Raji (cell line): ENCODE data around the gene PDZD4.

Experiments used
- POLR2A ChIP-seq: IDR thresholded peaks from 2 replicates; pipeline ENCODE4 v1.6.1; 2011; ENCODE audit warnings: low read depth, low read length, control low read depth; ENCODE audit not compliant: insufficient read depth

The PDZD4 gene

DNA sequence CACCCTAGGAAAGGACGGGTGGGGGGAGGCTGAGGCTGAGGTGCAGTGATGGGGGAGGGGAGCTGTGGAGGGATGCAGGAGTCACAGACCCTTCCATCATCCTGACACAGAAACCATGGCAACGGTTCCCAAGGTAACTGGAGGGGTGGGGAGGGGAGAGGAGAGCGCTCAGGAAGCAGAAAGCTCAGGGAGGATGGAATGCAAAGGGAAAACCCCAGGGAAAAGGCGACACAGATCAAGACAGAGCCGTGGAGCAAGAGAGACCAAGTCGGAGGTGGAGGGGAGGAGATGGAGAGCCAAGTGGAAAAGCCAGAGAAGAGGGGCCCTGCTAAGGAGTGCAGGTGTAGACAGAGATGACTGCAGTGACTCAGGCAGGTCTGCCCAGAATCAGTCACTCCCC is 41.1 kb upstream of the PDZD4 start:
- TF ChIP-seq POLR2A, result no peak

DNA sequence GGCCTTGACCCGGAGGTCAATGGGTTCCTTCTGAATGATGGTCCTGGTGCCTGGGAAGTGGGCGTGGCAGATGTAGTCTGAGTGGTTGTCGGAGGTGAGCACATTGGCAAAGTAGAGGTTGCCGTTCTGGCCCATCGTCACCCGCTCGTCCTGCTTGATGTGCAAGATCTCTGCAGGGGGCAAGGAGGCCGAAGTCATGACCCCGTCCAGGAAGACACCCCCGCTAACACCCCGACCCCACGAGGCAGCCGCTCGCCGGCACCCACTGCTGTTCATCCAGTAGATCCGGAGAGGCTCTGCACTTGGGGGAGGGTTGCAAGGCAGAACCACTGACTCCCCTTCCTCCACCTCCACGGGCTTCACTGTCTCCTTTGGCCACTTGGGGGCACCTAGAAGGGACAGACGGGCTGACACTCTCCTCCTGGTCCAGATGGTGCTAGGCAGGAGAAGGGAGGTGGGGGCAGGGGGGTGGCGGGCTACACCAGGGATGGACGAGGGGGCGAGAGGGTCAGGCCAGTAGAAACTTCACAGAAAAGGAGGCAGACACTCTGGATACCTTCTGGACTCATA is 40.5 kb upstream of the PDZD4 start:
- TF ChIP-seq POLR2A, result no peak

DNA sequence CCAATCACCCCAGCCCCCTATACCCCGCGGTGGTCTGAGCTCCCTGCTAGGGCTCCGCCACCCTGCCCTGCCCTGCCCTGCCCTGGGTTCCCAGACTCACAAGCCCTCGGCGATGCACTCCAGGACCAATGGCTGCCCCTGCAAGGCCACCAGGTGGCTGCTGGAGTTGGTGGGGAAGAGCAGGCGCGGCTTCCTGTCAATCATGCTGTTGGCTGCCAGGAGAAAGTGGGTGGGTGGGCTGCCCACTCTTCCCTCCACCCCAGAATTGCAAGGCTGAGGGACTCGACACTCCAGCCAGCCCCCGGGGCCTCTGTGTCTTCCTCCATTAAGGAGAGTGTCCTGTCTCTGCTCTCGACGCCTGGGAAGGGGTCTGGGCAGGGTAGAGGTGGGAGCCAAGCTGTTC is 39.9 kb upstream of the PDZD4 start:
- TF ChIP-seq POLR2A, result no peak

DNA sequence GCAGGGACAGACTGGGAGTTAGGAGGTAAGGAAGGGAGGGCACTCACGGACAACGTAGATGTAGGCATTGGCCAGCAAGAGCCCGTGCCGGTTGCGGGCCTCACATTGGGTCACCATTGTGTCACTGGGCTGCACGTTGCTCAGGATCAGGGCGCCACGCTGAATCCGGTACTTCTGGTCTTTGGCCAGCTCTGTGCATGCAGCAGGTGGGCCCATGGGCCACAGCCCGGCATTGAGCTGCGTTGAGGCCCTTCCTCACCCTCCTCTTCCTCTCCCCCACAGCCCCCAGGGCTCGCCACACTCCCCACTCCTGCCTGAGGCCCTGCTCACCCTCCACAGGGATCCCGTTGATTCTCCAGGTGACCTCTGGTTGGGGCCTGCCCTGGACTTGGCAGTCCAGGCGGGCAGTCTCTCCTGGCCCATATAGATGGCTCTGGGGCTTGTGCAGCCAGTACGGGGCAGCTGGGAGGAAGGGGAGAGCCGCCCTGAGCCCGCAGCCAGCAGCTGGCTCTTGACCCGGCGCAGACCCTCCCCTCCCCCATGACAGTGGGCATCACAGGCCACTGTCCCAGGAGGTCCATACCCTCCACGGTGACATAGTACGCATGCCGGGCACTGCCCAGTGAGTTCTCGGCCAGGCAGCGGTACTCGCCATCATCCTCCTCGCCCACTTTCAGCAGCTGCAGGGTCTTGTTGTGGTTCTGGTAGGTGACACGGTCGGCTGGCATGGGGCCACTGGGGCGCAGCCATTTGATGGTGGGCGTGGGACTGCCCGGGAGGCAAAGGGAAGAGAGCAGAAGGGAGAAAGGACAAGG is 39.3 kb upstream of the PDZD4 start:
- no peak for TF ChIP-seq POLR2A

DNA sequence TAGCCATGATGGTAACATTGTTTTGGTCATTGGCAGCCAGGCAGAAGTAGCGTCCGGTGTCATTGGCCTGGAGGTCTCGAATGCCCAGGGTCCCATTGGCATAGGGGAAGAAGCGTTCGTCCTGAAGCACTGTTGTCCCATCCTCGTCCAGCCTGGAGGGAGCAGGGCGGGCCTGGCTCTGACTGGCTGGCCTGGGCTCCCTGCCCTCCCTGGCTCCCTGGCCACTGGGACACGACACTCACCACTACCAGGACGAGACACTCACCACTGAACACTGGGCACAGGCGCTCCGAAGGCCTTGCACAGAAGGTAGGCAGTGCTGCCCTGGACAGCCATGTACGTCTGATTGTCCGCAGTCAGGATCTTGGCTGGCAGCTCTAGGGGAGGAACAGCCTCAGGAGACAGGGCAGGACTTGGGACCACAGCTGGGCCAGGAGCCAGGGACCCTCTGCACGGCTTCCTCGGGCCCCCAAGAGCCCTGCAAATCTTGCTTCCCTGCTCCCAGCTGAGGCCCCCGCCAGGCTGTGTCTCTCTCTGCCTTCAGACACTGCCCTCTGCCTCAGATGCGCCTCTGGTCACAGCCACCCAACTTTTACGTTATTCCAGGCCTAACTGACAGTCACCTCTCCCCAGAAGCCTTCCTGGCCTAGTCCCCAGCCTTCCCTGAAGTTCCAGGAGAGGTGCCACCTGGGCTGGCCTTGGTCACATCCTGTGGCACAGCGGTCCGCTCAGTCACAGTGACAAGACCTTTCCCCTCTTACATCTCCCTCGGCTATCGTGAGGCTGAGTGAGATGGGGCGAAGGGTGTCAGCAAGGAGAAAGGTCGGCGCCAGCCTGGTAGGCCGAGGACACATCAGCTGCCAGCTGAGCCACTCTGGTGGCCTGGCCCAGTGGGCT is 38.5 kb upstream of the PDZD4 start:
- TF ChIP-seq POLR2A, result no peak

DNA sequence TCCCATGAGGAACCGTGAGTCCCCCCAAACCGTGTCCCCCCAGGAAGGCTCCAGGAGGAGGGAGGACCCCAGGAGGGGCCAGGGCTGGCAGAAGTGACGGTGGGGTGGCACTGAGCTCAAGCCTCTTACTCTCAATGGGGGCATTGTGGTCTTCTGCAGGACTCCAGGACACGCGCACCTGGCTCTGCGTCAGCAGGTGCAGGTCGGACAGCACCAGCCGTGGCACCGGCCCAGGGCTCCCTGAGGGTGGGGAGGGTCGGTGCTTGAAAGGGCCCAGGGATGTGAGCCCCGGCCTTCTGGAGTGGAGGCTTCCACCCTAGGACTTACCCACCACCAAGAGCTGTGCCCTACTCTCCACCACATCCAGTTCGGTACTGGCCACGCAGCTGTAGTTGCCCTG is 37.3 kb upstream of the PDZD4 start:
- no peak for TF ChIP-seq POLR2A

DNA sequence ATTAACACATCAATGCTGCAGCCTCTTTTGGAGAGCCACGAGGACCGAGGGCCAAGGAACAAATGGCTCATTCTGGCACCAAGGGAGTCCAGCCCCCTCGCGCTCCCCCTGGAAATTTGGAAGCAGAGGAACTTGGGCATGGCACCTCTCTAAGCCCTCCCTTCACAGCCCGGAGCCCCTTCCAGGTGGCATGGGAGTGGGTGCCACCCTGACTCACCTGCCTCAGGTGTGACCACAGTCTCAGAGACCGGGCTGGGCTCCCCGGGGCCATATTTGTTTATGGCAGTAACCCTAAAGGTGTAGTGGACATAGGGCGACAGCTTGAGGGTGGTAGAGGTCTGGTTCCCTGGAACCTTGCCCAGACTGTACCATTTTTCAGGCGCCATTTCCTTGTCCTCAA is 36.8 kb upstream of the PDZD4 start:
- TF ChIP-seq POLR2A, result no peak

DNA sequence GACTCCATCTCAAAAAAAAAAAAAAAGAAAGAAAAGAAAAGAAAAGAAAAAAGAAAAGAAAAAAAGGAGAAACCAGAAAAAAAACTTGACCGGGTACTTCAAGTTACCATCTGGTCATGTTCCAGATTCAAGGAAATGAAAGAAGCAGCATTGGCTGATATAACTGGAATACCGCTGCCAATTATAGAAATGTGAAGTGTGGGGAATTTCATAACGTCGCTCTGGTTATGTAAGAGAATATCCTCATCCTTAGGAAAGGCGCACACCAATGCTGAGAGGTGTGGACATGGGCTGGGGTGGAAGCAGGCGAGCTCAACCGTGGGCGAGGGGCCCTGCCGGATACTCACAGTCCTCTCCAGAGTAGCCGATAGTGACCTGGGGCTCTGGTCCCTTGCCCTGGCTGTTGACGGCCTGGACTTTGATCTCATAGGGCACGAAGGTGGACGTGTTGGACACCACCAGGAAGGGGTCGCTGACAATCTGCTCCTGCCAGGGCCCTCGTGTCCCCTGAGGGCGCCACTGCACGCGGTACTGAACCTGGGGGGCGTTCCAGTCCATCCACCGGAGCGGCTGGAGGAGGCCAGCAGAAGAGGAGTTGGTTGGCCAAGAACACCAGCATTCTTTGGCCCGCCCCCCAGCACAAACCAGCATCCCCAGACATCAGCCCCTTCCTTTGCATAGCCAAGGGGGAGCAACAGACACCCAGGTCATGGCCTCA is 36.1 kb upstream of the PDZD4 start:
- no peak for TF ChIP-seq POLR2A

DNA sequence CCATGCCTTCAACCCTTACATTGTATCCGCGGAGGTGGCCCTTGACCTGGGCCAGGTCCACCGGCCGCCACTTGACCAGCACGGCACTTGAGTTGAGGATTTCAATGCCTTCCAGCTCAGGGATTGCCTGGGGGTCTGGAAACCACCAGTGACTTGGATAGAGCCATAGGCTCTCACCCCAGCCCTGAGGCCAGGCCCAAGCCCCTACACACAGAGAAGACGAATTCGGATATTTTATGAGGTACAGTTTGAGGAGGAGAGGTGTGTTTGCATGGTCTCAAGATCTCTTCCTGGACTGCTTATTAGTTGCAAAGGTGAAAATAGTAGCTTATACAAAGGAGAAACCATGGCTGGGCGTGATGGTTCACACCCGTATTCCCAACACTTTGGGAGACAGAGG is 35.3 kb upstream of the PDZD4 start:
- no peak for TF ChIP-seq POLR2A

DNA sequence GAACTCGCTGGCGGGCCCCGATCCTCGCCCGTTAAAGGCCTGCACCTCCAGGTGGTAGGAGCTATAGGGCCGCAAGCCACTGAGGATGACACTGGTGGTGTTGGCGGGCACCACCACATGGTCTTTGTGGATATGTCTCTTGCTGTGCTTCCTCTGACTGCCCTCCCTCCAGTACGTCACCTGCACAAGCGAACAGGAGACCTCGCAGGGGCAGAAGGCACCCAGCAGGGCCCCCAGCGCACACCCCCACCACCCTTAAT is 34.9 kb upstream of the PDZD4 start:
- TF ChIP-seq POLR2A, result no peak

DNA sequence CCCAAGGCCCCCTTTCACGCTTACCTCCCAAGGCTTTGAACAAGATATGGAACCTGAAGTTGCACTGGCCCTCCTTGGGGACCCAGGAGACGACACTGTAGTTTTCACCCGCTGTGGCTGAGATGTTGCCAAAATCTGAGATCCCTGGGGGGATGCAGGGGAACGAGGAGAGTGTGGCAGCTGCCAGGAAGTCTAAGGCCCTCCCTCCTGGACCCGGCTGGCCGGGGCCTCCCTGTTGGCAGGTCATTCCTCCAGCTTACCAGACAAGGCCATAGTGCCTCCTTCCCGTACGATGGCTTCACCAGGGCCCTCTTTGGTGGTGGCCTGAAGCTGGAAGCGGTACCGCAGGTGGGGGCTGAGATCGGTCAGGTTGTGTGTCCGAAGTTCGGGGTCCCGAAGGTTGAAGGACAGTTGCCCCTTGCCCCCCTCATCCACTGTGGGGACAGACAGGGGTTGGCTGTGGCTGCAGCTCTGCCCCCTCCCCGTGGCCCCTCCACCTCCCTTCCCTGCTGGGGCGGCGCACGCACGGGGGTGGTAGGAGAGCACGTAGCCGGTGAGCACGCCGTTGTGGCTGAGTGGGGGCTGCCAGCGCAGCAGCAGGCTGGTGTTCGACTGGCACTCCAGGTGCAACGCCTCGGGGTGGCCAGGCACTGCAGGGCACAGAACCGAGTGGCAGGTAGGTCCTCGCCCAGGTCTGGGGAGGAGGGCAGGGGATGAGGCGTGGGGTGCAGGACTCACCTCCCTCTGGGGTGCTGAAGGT is 34.4 kb upstream of the PDZD4 start:
- TF ChIP-seq POLR2A, result no peak

DNA sequence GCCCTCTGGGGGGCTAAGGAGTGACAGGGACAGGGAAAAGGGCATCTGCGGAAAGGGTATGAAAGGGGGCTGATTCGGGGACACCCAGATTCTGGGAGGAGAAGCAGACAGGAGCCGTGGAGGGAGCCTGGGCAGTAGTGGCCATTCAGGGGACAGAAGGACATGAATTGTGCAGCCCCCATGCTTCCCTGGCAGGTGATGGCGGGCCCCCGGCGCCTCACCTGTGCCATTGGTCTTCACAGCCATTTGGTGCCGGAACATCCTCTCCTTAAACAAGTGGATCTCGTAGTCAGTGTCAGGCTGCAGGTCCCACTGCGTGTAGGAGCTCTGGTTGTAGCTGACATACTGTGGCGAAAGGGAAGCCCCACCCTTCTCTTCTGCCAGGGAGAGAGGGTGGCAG is 33.8 kb upstream of the PDZD4 start:
- no peak for TF ChIP-seq POLR2A

DNA sequence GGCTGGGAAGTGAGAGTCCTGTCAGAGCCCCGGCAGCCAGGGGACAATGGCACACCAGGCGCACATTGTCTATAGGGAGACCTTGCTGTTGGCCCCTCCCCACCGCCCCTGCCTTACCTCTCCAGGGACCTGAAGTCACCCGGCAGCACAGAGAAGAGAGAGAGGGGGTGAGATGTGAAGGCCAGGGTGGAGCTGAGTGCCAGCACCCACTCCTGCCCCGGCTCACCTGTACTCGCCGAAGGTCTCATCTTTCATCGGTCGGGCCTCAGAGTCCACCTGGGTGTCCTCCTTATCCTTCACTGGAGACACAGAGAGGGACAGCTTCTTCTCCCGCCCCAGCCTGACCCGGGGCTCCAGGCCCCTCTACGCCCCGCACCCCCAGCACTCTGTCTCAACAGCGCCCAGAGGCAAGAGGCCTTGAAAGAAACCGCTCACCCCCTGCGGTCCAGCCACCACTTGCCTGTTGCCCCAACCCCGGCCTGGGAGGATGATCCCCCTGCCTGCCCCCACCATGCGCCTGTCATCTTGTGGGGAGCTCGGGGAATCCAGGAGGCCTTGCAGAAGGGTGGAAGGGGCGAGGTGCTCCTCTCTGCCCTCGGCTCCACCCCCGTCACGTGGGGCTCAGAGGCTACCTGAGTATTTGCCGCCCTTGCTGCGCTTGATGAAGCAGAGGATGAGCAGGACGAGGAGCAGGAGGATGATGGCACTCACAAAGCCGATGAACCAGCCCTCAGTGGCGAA is 33.1 kb upstream of the PDZD4 start:
- no peak for TF ChIP-seq POLR2A
